ENCODE measurements around the gene SIPA1L3.
"Not testable (repeated sequence)": the region's sequence is repeated elsewhere in the genome, so short reads cannot be mapped to it uniquely, and the experiment has no call there.

Gene SIPA1L3

DNA sequence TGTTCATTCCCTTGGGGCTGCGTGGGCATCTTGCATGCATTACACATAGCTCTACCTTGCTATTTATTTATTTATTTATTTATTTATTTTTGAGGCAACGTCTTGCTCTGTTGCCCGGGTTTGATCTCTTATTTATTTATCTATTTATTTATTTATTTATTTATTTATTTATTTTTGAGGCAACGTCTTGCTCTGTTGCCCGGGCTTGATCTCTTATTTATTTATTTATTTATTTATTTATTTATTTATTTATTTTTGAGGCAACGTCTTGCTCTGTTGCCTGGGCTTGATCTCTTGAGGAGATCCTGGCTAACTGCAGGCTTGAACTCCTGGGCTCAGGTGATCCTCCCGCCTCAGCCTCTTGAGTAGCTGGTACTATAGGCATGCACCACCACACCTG lies 158.8 kb downstream of the SIPA1L3 start:
- DNase-seq = not testable (repeated sequence)

DNA sequence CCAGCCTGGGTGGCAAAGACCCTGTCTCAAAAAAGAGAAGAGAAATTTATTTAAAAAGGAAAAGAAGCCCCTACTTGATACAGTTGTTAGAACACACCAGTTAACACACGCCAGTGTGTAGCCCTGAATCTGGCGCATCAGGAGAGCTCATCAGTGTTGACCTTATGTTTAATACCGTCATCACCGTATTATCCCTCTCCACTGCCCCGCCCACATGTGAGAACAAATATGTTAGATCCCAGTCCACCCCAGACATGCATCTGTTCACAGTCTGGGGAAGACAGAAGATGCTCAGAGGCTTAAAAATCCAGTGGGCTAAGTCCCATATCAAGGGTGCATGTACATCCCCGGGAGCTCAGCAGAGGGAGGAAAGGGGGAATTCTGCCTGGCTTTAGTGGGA lies 161.8 kb downstream of the SIPA1L3 start:
- no peak for DNase-seq

DNA sequence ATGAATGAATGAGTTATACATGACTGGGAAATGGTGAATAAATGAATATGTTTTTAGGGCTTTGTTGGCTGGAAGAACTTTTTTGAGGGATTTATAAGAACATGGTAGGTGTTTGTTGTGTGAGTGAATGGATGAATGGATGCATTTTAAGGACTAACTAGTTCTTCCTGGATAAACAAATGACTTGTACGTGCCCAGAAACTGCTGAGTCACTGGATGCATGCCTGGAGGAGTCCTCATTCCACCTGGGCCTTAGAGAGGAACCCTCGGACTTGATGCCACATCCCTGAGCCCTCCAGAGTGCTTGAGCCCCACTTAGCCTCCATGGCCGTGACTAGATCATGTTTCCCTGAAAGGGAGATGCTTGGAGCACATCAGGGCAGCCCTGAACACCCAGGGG lies 163.6 kb downstream of the SIPA1L3 start:
- no peak for DNase-seq

DNA sequence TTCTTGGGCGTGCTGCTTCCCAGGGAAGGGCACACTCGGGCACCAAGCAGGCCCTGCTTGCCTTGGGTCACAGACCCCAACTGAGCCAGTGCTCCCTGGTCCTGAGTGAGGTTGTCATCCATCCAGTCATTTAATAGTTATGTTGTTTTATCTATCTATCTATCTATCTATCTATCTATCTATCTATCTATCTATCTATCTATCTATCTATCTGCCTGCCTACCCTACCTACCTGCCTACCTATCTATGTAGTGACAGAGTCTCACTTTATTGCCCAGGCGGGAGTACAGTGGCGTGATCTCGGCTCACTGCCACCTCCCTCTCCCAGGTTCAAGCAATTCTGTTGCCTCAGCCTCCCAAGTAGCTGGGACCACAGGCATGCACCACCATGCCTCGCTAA lies 164.0 kb downstream of the SIPA1L3 start:
- DNase-seq = not testable (repeated sequence)

DNA sequence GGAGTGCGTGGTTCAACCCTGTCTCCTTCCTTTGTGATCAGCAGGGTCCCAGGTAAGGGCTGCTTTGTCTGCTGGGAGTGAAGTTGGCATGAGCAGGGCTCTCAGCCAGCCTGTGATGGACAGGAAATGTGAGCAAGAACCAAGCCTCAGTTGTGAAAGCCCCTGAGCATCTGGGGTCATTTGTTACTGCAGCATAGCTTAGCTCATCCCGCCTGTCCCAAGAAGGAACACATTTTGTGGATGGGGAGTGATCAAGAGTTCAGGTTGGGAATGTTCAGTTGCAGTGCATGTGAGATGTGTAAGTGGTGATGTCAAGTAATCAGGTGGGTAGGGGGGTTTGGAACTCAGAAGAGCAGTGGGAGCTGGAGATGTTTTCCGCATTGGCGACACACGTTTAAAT lies 164.6 kb downstream of the SIPA1L3 start:
- no peak for DNase-seq

DNA sequence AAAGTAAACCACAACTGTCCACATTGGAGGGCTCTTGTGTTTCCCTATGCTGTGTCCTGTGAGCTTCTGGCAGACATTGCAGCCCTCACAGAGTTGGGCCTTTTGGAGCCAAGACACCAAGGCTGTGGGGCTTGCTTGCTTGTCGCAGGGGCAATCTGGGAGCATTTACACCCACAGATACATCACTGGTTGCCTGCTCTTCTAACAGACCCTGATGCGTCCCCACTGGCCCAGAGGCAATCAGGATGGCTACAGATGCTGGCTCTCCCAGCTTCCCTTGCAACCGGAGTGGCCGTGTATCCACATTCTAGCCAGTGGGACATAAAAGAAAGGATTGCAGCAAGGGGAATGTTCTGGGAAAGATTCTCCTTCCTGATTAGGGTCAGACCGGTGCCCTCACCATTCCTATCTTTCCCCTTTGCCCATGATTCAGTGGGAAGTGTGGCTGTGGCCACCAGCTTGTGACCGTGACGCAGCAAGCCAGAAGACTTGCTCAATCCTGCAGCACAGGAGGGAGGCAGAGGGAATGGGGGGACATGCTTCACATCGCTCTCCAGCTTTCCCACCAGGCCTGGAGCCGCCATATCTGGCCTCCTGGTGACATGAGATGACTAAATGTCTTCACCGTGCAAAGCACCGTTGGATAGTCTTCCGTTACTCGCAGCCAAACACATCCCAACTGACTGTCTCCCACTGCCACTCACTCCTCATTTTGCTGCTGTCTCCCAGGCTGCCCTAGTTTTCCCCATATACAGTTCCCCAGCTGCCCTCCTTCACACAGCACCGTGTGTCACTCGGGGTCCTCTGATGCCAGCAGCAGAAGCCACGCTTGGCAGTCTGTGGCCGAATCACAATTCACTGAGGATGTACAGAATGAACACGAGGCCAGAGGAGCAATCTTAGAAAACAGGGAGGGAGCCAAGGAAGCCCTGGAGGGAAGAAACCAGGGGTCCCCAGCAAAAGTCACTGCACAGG lies 166.1 kb downstream of the SIPA1L3 start:
- no peak for DNase-seq

DNA sequence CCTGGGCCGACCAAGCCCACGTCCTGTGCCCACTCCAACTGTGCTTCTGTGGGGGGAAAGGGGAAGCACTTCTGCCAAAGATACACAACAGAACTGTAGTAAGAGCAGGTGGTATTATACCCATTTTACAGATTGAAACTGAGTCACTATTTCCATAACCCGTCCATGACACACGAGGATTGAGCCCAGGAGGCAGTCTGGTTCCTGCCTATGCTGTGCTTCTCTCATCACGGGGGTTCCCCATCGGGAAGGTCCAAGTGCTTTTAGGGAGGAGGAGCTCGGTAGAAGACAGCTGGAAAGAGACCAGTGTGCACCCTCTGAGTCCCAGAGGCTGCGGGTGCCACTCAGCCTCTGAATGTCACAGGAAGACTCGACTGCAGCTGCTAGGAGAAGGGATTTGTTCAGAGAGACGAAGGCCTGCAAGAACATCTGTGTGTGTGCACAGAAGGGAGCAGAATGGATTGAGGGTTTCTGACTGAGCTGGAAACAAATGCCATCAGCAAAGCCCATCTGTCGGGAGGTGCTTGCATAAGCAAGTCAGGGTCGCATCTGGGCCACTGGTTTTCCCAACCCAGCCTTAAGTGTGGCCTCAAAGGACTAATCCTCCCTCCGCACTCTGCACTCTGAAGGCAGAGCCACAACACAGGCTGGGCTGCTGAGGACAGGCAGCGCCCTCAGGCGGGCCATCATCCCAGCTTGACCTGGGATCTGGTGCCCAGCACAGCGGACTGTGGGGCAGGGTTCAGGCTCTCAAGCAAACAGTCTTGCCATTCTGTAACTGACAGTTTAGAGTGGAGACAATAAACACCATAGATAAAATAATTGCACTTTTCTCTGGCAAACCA lies 167.1 kb downstream of the SIPA1L3 start:
- peak in 18 of 56 donors; percentile 5 to 57 (median 11) for DNase-seq

DNA sequence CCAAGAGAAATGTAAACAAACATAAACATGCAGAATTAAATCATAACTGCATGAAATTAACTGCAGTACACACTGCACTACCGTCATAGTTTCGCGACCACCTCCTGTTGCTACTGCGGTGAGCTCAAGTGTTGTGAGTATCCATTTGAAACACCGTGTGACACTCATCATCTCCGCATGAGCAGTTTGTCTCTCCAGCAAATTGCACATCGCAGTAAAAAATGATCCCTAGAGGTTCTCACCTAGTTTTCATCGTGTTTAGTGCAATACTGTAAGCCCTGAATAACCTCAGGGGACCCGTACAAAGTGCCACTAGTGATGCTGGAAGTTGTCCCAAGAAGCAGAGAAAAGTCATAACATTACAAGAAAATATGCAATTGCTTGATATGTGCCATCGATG lies 169.3 kb downstream of the SIPA1L3 start:
- no peak for DNase-seq

DNA sequence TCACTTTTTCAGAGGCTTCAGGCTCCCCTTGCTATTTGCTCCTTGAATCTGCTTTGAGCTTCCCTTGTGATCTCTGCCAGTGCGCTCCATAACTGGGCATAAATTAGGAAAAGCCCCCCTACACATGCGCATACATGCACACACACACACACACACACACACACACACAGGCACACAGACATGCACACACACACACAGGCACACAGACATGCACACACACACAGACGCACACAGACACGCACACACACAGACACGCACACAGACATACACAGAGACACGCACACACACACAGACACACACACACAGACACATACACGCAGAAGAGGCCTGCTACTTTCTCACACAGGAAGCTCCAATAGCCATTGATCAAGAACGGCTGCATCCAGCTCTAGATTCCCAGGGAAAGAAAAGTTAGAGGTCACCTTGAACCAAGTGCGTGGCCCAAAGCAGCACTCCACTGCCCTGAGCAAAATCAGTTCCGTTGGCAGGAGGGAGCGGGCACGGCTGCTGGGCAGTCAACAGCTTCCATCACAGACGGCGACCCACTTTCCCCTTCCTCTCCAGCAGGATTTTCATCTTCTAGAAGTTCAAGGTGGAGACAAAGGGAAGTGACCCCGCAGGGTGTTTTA lies 171.4 kb downstream of the SIPA1L3 start:
- no peak for DNase-seq

DNA sequence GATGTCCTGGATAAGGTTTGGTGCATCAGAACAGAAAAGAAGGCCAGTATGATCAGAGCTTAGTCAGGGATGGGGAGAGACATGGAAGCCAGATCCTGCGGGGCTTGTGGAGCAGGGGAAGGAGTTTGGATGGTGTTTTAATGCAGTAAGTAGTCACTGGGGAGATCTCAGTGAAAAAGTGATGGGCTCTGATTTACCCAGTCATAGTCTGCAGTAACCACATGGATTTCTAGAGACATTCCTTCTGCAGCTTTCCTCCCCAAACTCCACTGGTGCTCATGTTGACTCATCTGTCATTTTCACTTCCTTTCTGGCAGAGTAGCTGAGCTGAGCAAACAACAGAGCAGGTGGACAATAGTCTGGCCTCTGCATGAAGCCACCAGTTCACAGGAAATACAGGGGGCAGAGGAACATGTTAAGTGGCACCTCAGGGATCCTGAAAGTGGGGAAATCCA lies 172.9 kb downstream of the SIPA1L3 start:
- DNase-seq = no peak

DNA sequence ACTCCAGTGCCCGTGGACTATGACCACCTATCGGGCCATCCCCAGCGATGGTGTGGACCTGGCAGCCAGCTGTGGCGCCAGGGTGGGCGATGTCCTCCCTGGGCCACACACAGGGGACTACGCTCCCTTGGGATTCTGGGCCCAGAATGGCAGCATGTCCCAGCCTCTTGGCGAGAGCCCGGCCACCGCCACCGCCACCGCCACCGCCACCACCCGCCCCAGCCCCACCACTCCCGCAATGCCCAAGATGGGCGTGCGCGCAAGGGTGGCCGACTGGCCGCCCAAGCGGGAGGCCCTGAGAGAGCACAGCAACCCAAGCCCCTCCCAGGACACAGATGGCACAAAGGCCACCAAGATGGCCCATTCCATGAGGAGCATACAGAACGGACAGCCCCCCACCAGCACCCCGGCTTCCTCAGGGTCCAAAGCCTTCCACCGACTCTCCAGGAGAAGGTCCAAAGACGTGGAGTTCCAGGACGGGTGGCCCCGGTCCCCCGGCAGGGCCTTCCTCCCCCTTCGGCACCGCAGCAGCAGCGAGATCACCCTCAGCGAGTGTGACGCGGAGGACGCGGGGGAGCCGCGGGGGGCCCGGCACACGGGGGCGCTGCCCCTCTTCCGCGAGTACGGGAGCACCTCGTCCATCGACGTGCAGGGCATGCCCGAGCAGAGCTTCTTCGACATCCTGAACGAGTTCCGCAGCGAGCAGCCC lies 174.7 kb downstream of the SIPA1L3 start:
- no peak for DNase-seq

DNA sequence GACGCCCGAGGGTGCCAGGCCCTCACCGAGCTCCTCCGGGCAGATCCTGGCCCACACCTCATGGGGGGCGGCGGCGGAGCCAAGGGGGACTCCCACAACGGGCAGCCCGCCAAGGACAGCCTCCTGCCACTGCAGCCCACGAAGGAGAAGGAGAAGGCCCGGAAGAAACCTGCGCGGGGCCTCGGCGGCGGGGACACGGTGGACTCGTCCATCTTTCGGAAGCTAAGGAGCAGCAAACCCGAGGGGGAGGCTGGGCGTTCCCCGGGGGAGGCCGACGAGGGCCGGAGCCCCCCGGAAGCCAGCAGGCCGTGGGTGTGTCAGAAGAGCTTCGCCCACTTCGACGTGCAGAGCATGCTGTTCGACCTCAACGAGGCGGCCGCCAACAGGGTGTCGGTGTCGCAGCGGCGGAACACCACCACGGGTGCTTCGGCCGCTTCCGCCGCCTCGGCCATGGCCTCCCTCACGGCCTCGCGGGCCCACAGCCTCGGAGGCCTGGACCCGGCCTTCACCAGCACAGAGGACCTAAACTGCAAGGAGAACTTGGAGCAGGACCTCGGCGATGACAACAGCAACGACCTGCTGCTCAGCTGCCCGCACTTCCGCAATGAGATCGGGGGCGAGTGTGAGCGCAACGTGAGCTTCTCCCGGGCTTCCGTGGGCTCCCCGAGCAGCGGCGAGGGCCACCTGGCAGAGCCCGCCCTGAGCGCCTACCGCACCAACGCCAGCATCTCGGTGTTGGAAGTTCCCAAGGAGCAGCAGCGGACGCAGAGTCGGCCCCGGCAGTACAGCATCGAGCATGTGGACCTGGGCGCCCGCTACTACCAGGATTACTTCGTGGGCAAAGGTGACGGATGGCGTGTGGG lies 175.5 kb downstream of the SIPA1L3 start:
- DNase-seq = no peak

DNA sequence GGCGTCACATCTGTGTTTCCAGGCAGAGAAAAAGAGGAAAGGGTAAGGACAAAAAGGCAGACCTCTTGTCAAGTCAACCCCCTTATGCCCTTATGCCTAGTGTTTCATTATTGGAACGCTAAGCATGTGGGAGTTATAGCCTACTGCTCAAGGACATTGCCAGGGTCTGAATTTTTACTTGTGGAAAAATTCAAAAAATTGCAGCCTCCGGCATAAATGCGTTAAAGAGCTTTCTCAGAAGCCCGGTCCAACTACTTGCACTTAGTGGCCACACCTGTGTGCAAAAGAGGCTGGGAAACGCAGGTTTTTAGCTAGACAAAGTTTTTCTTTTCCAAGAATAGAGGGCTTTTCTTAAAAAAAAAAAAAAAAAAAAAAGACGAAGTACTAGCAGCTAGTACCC lies 177.2 kb downstream of the SIPA1L3 start:
- no peak for DNase-seq

DNA sequence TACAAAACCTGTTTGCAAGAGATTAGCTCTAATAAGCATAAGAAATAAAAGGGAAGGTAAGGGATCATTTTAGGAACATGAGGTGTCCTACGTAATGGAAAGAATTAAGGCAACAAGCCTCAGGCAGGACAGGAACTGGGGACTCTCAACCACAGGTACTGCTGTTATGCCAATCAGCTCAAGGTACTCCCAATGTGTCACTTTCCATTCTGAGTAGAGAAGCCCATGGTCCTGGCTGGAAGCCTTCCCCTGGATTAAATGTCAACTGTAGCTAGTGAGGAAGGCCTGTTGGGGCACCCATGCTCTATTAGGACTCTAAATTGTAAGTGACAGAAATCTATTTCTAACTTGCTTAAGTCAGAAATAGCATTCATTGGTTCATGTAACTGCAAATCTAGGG lies 182.4 kb downstream of the SIPA1L3 start:
- no peak for DNase-seq

DNA sequence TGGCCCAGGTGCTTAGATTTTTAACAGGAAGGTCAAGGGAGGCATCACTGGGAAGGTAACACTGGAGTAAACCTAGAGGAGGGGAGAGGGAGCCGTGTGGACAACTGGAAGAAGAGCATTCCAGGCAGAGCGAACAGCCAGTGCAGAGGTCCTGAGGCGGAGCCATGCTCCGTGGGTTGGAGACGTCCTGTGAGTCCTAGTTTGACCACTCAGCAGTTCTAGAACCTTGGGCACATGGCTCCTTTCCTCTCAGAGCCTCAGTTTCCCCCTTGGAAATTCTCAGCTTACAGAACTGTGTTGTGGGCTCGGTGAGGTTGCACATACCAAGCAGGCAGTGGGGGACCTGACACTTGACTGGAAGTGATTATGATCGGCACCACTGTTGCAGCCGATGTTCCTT lies 186.1 kb downstream of the SIPA1L3 start:
- no peak for DNase-seq

DNA sequence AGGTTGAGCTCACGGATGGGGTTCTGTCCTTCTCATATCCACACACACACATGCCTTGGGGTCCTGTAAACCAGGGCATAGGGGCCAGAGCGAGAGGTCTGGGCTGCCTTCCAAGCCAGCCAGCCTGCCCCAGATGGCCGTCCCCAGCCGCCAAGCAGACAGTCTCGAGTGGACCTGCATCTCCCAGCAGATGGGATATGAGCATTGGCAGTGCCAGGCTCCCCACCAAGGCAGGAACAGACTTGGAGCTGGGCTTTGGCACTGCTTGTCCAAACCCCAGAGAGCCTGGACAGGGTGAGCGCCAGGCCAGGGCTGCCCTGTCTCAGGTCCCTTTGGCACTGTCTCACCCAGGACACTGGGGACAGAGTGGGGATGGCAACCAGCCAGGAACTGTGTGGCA lies 186.6 kb downstream of the SIPA1L3 start:
- peak in 41 of 56 donors; percentile 3 to 73 (median 26) for DNase-seq

DNA sequence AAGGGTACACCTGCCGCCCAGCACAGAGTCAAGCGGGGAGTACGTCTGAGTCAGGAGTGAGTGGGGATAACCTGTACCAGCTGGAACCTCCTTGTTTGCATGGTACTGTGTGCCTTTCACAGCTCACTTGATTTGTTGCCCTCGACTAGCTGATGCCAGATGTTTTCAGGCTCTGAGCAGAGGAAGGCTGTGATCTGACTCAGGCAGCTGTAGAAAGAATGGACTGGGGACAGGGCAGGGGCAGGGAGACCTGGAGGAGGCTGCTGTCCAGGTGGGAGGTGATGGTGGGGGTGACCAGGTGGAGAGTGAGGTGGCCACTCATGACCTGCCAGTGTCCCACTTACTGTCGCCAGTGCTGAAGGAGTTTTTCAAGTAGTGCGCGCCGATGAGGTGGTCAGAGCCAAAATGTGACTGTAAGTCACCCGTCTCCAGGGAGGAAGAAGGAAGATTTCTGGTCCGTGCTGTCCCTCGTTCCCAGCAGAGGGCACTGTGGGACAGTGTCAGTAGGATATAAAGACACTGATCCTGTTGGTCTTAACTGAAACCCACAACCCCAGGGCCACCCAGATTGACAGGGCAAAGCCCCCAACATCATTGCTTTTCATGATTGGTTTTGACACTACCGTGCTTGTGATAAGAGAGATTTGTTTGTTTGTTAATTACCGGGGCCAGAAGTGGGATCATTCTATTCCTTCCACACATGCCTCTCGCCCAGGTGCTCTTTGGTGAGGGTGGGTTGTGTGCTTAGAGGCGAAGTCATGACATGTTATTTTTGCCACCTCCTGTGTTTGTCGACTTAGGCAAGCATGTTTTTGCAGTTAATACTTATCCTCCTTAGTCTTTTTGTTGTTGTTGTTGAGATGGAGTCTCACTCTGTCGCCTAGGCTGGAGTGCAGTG lies 188.7 kb downstream of the SIPA1L3 start:
- peak in 46 of 56 donors; percentile 1 to 84 (median 31) for DNase-seq

DNA sequence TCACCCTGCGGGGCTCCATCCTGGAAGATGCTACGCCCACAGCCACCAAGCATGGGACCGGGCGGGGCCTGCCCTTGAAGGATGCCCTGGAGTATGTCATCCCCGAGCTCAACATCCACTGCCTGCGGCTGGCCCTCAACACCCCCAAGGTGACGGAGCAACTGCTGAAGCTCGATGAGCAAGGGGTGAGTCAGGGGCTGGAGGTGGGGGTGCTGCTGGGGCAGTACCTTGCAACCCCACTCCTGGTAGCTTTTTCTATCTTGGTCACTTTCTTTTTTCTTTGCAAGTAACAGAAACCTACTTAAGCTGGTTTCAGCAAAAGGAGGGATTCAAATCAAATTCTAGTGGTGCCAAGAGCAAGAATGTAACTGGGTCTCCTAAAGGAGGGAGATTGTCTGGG lies 193.0 kb downstream of the SIPA1L3 start:
- DNase-seq = no peak

DNA sequence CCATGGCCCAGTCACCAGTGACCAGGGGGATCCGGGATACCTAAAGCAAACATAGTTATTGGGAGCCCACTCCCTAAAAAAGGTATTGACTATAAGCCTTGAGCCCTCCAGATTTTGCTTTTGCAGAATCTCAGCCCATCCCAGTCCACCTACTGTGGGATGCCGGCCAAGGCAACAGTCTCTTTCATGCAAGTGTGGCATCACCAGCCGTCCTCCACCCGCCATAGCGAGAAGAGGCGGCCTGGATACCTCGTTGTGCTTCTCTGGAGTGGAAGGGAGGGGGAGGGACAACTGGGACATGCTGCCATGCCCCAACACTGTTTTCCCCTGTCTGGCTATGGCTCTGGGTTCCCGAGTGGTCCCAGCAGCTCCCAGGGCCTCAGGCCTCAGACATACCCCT lies 193.6 kb downstream of the SIPA1L3 start:
- no peak for DNase-seq

All from nucleus accumbens (tissue), 56 donors.